NOMO-1 treated with DMSO at 0.1 percent for 48 hours (cell line): Measurements from ENCODE around the gene SPTLC2.
"Not testable (repeated sequence)": the region's sequence is repeated elsewhere in the genome, so short reads cannot be mapped to it uniquely, and the experiment has no call there.

Experiments
- DNase-seq: peaks from one replicate; lab custom pipeline; 2025; ENCODE audit not compliant: unreplicated experiment; lab: John Stamatoyannopoulos, UW

SPTLC2 gene

GRCh38 chr14:77589099-77589498, 27.3 kb downstream of the SPTLC2 start:
- no peak for DNase-seq

GRCh38 chr14:77588411-77589025, 27.9 kb downstream of the SPTLC2 start:
- not testable (repeated sequence) for DNase-seq

GRCh38 chr14:77585385-77585784, 31.1 kb downstream of the SPTLC2 start:
- DNase-seq = no peak

- DNase-seq = no peak
Measured at GRCh38 chr14:77584809-77585208, 31.6 kb downstream of the SPTLC2 start.

- DNase-seq = no peak
Measured at GRCh38 chr14:77583657-77584056, 32.8 kb downstream of the SPTLC2 start.

GRCh38 chr14:77582511-77582910, 33.9 kb downstream of the SPTLC2 start:
- DNase-seq = no peak

GRCh38 chr14:77580964-77581505, 35.4 kb downstream of the SPTLC2 start:
- no peak for DNase-seq

GRCh38 chr14:77580477-77580876, 36.0 kb downstream of the SPTLC2 start:
- no peak for DNase-seq

- no peak for DNase-seq
Measured at GRCh38 chr14:77579780-77580179, 36.7 kb downstream of the SPTLC2 start.

GRCh38 chr14:77579065-77579464, 37.4 kb downstream of the SPTLC2 start:
- DNase-seq = no peak

GRCh38 chr14:77574446-77575115, 41.9 kb downstream of the SPTLC2 start:
- DNase-seq = no peak

- DNase-seq = no peak
Measured at GRCh38 chr14:77573964-77574363, 42.5 kb downstream of the SPTLC2 start.

- DNase-seq = no peak
Measured at GRCh38 chr14:77570706-77571268, 45.6 kb downstream of the SPTLC2 start.

GRCh38 chr14:77565994-77566305, 50.5 kb downstream of the SPTLC2 start:
- DNase-seq = no peak

- DNase-seq = peak; percentile 97
Measured at GRCh38 chr14:77565289-77565993, 51.0 kb downstream of the SPTLC2 start.

- DNase-seq = no peak
Measured at GRCh38 chr14:77562681-77563080, 53.8 kb downstream of the SPTLC2 start.

- no peak for DNase-seq
Measured at GRCh38 chr14:77561881-77562280, 54.6 kb downstream of the SPTLC2 start.

- DNase-seq = peak; percentile 21
Measured at GRCh38 chr14:77559381-77559780, 57.1 kb downstream of the SPTLC2 start.

- DNase-seq = no peak
Measured at GRCh38 chr14:77557391-77557790, 59.0 kb downstream of the SPTLC2 start.

- DNase-seq = peak; percentile 11
Measured at GRCh38 chr14:77556946-77557345, 59.5 kb downstream of the SPTLC2 start.

- no peak for DNase-seq
Measured at GRCh38 chr14:77554816-77555599, 61.4 kb downstream of the SPTLC2 start.
